Activated CD4-positive, CD25-positive, alpha-beta regulatory T cell treated with anti-CD3 and anti-CD28 coated beads, Interleukin-2, amount 50 U/mL, for 72 hours (primary cell): ENCODE data around the gene SLC35E2B.
"Not testable (repeated sequence)": the region's sequence is repeated elsewhere in the genome, so short reads cannot be mapped to it uniquely, and the experiment has no call there.

Experiments used
- DNase-seq: peaks from one replicate; pipeline ENCODE4 v3.0.0; 2021

The SLC35E2B gene

GRCh38 chr1:1692714-1693647 is at the start of gene SLC35E2B:
SLC35E2B (minus strand) TSS chr1:1692795; CDS start chr1:1676699, 16,096 bp downstream.
- DNase-seq = peak; percentile 93

GRCh38 chr1:1741013-1741412 is 48.4 kb upstream of the SLC35E2B start:
- not testable (repeated sequence) for DNase-seq

- not testable (repeated sequence) for DNase-seq
Observed at GRCh38 chr1:1738799-1739337, 46.3 kb upstream of the SLC35E2B start.

GRCh38 chr1:1737675-1738590 is 45.3 kb upstream of the SLC35E2B start:
- DNase-seq = not testable (repeated sequence)

- no peak for DNase-seq
Observed at GRCh38 chr1:1732381-1732780, 39.8 kb upstream of the SLC35E2B start.

- DNase-seq = no peak
Observed at GRCh38 chr1:1730870-1731269, 38.3 kb upstream of the SLC35E2B start.

GRCh38 chr1:1730230-1730629 is 37.6 kb upstream of the SLC35E2B start:
- DNase-seq = not testable (repeated sequence)

- DNase-seq = not testable (repeated sequence)
Observed at GRCh38 chr1:1729116-1729816, 36.7 kb upstream of the SLC35E2B start.

GRCh38 chr1:1728308-1729005 is 35.9 kb upstream of the SLC35E2B start:
- not testable (repeated sequence) for DNase-seq

- DNase-seq = not testable (repeated sequence)
Observed at GRCh38 chr1:1727131-1727651, 34.6 kb upstream of the SLC35E2B start.

GRCh38 chr1:1726088-1726487 is 33.5 kb upstream of the SLC35E2B start:
- not testable (repeated sequence) for DNase-seq

- peak; percentile 95 for DNase-seq
Observed at GRCh38 chr1:1724035-1724864, 31.7 kb upstream of the SLC35E2B start, which contains the start of gene CDK11A. CDK11A (minus strand) TSS chr1:1724357; CDS start chr1:1722818, 1,539 bp downstream.

- DNase-seq = no peak
Observed at GRCh38 chr1:1721201-1721600, 28.6 kb upstream of the SLC35E2B start.

- DNase-seq = not testable (repeated sequence)
Observed at GRCh38 chr1:1715109-1715883, 22.7 kb upstream of the SLC35E2B start.

GRCh38 chr1:1707897-1708296 is 15.3 kb upstream of the SLC35E2B start:
- not testable (repeated sequence) for DNase-seq

GRCh38 chr1:1707241-1707640 is 14.6 kb upstream of the SLC35E2B start:
- DNase-seq = not testable (repeated sequence)

GRCh38 chr1:1705623-1706022 is 13.0 kb upstream of the SLC35E2B start:
- not testable (repeated sequence) for DNase-seq

- not testable (repeated sequence) for DNase-seq
Observed at GRCh38 chr1:1704284-1704957, 11.8 kb upstream of the SLC35E2B start.

- DNase-seq = no peak
Observed at GRCh38 chr1:1703796-1704195, 11.2 kb upstream of the SLC35E2B start.
